Caco-2 (cell line): ENCODE data around the gene SLC27A6. TPM values are rescaled to one million over a fixed set of nuclear protein-coding genes. Genes with fewer than 3 reads are reported as not detected.

Source experiments
- BruUV-seq: library from RNA; stranded (reverse); fragments of 400-500 nt; replicated peaks from 2 replicates; lab custom pipeline; 2021; lab: Mats Ljungman, UMichigan
- CTCF ChIA-PET: fragments of 300-600 bp; sonication (Branson Sonifier 250); formaldehyde crosslinking; loops from one replicate; lab custom pipeline; 2022; ENCODE audit warnings: antibody characterized with exemption; lab: Charles Lee
- POLR2A ChIA-PET: fragments of 300-600 bp; sonication (Branson Sonifier 250); formaldehyde crosslinking; loops from one replicate; lab custom pipeline; 2022; ENCODE audit warnings: antibody characterized with exemption; lab: Charles Lee
- DNase-seq, 2 experiments: peaks; one replicate each; pipeline versions ENCODE4 v3.0.0 to v3.0.0-alpha.2; 2020 to 2022
- H3K27me3 ChIP-seq: replicated peaks from 2 replicates; pipeline ENCODE4 v1.6.0; 2011; ENCODE audit warnings: low read length; ENCODE audit not compliant: control insufficient read depth, insufficient read depth
- H3K36me3 ChIP-seq: 2 replicates; pipeline ENCODE4 v1.5.1; 2011; ENCODE audit warnings: low read length; ENCODE audit not compliant: control insufficient read depth, insufficient read depth
- H3K4me1 ChIP-seq: fragments of 250-450 bp; sonication (Bioruptor Pico); 2 replicates; pipeline ENCODE4 v1.5.1; 2020; ENCODE audit warnings: mild to moderate bottlenecking
- H3K4me3 ChIP-seq: 2 replicates; pipeline ENCODE4 v1.5.1; 2011; ENCODE audit warnings: low read depth, mild to moderate bottlenecking, control low read depth, low read length
- H3K9me3 ChIP-seq: fragments of 250-450 bp; sonication (Bioruptor Pico); 2 replicates; pipeline ENCODE4 v1.5.1; 2020; ENCODE audit warnings: mild to moderate bottlenecking, moderate library complexity
- H3K27ac Mint-ChIP-seq: one replicate; pipeline ENCODE4 v1.8.0; 2022; ENCODE audit warnings: mixed read lengths; ENCODE audit not compliant: unreplicated experiment
- H3K27me3 Mint-ChIP-seq: one replicate; pipeline ENCODE4 v1.8.0; 2022; ENCODE audit warnings: mixed read lengths; ENCODE audit not compliant: insufficient read depth, unreplicated experiment
- H3K36me3 Mint-ChIP-seq: one replicate; pipeline ENCODE4 v1.8.0; 2022; ENCODE audit warnings: mild to moderate bottlenecking, mixed read lengths; ENCODE audit not compliant: insufficient read depth, unreplicated experiment
- H3K4me1 Mint-ChIP-seq: one replicate; pipeline ENCODE4 v1.8.0; 2022; ENCODE audit warnings: low read depth, mixed read lengths; ENCODE audit not compliant: unreplicated experiment
- H3K4me3 Mint-ChIP-seq: one replicate; pipeline ENCODE4 v1.8.0; 2022; ENCODE audit warnings: mild to moderate bottlenecking, moderate library complexity, mixed read lengths; ENCODE audit not compliant: unreplicated experiment
- H3K9me3 Mint-ChIP-seq: one replicate; pipeline ENCODE4 v1.8.0; 2022; ENCODE audit warnings: mixed read lengths; ENCODE audit not compliant: unreplicated experiment
- intact Hi-C: fragments of 100-400 bp; cut with micrococcal nuclease; formaldehyde crosslinking; loops from one replicate; pipeline ENCODE4 v1.10.0; 2022; ENCODE audit not compliant: unreplicated experiment
- total RNA-seq: library from RNA; stranded (reverse); gene quantifications from 2 replicates; pipeline ENCODE4 v1.2.3, GENCODE V29; 2022
- TF ChIP-seq, protein P1 (sequence below), 2 experiments: fragments of 200-600 bp in 1 of 2; IDR thresholded peaks; 1 replicate in 1 of 2; 2 replicates in 1 of 2; pipeline versions ENCODE4 v1.5.1 to v1.8.0; 2011 to 2022; ENCODE audit warnings: antibody characterized with exemption in 1 of 2, control low read depth in 1 of 2, inconsistent platforms in 1 of 2, low read depth in 1 of 2, low read length in 1 of 2, mild to moderate bottlenecking in 1 of 2, moderate library complexity in 1 of 2; ENCODE audit not compliant: insufficient read depth in 1 of 2, severe bottlenecking in 1 of 2, unreplicated experiment in 1 of 2

Gene SLC27A6
- total RNA-seq, 1 experiment from 2014 or later = not detected

DNA sequence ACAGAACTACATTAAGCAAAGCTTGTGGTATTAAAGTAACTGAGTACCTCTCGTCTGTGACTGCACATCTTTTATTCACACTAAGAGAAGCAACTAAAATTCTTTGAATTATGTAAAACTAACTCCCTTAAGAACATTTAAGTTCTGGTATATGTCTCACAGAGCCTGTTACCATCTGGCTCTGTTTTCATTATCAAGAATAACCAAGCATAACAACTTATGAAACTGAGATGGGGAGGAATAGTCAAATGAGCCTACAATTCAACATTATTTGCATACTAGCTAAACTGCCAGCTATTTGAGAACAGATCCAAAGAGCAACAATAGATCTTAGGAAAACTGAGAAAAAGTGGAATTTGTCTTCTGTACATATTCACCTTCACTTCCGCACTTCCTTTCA is 104.0 kb downstream of the SLC27A6 start:
- no peak for DNase-seq
- ChIA-PET POLR2A (no interaction called here), CTCF (no interaction called here)
- H3K27ac Mint-ChIP-seq = no peak overlapping the region
- TF ChIP-seq, protein P1, sequence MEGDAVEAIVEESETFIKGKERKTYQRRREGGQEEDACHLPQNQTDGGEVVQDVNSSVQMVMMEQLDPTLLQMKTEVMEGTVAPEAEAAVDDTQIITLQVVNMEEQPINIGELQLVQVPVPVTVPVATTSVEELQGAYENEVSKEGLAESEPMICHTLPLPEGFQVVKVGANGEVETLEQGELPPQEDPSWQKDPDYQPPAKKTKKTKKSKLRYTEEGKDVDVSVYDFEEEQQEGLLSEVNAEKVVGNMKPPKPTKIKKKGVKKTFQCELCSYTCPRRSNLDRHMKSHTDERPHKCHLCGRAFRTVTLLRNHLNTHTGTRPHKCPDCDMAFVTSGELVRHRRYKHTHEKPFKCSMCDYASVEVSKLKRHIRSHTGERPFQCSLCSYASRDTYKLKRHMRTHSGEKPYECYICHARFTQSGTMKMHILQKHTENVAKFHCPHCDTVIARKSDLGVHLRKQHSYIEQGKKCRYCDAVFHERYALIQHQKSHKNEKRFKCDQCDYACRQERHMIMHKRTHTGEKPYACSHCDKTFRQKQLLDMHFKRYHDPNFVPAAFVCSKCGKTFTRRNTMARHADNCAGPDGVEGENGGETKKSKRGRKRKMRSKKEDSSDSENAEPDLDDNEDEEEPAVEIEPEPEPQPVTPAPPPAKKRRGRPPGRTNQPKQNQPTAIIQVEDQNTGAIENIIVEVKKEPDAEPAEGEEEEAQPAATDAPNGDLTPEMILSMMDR (IDR thresholded peaks at IDR 0.05; ENCODE audit: insufficient read depth in 1 of 2, low read depth in 1 of 2, low read length in 1 of 2, severe bottlenecking in 1 of 2, unreplicated experiment in 1 of 2) = no peak
- H3K9me3 Mint-ChIP-seq = no peaks in the 10 kb centered on the region
- no peaks in the 10 kb centered on the region for H3K36me3 Mint-ChIP-seq
- no peak overlapping the region for H3K4me3 Mint-ChIP-seq
- H3K9me3 ChIP-seq = no peaks in the 10 kb centered on the region
- H3K4me3 ChIP-seq = no peak overlapping the region
- H3K4me1 ChIP-seq = no peaks in the 10 kb centered on the region
- no peaks in the 10 kb centered on the region for H3K36me3 ChIP-seq
- intact Hi-C loops = no loop called here
- peaks cover 6% of the 10 kb centered on the region for H3K27me3 Mint-ChIP-seq
- H3K27me3 ChIP-seq = no peaks in the 10 kb centered on the region
- H3K4me1 Mint-ChIP-seq = no peaks in the 10 kb centered on the region
- no TSS peak for BruUV-seq

DNA sequence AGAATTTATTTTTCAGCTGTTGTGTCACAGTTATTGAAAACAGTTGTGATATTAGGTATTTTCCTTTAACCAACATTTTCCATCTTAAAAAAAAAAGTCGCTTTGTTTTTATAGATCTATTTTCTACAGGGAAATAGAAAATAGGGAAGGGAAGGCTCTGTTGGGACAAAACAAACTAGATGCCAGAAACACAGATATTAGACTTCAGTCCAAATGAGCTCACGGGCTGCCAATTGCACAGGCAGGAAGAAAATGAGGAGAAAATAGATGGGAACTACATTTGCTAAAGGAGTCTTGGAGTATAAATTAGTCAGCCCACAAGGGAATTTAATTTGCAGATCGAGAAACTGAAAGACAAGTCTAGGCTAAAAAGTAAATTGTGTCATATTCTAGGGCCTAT is 107.8 kb downstream of the SLC27A6 start:
- H3K36me3 Mint-ChIP-seq = no peaks in the 10 kb centered on the region
- ChIA-PET CTCF (interaction anchor here (0.7 kb wide), 1 partner anchor 661 kb away, joined by 3 read pairs; no protein-coding TSS in a partner anchor), POLR2A (no interaction called here)

DNA sequence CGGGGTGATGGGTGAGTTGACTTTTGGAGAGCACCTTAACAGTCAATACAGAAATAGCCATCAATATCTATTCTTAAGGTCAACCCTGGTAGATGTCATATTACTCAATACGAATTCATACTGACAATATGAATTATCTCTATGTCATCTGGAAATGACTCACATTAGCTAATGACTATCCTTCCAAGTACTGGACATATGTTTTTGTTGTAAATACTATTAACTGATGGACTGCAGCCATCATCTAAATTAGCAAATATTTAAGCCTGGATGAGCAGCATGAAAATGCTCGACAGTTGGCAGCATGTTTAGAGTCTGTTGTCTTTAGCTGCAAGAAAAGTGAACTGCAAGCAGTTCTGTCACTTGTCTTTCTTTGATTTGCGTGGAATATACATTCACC is 109.6 kb downstream of the SLC27A6 start:
- Histone ChIP-seq H3K9me3 (no peaks in the 10 kb centered on the region), H3K36me3 (no peaks in the 10 kb centered on the region), H3K4me3 (no peak overlapping the region), H3K27me3 (no peaks in the 10 kb centered on the region), H3K4me1 (no peaks in the 10 kb centered on the region)
- Mint-ChIP-seq H3K36me3 (no peaks in the 10 kb centered on the region), H3K4me3 (no peak overlapping the region), H3K27me3 (peaks cover 12% of the 10 kb centered on the region), H3K9me3 (no peaks in the 10 kb centered on the region), H3K4me1 (no peaks in the 10 kb centered on the region), H3K27ac (no peak overlapping the region)
- ChIA-PET CTCF (no interaction called here), POLR2A (no interaction called here)
- no peak for DNase-seq
- TF ChIP-seq, protein P1 (IDR thresholded peaks at IDR 0.05; ENCODE audit: insufficient read depth in 1 of 2, low read depth in 1 of 2, low read length in 1 of 2, severe bottlenecking in 1 of 2, unreplicated experiment in 1 of 2) = no peak
- intact Hi-C loops = no loop called here
- no TSS peak for BruUV-seq

More for the DNA sequence above, 107.8 kb downstream of the SLC27A6 start:
- no peaks in the 10 kb centered on the region for H3K4me1 ChIP-seq
- H3K27me3 Mint-ChIP-seq = peaks cover 12% of the 10 kb centered on the region
- H3K4me3 Mint-ChIP-seq = no peak overlapping the region
- DNase-seq = no peak
- no peak overlapping the region for H3K4me3 ChIP-seq
- H3K4me1 Mint-ChIP-seq = no peaks in the 10 kb centered on the region
- intact Hi-C loops = no loop called here
- H3K27ac Mint-ChIP-seq = no peak overlapping the region
- no TSS peak for BruUV-seq
- no peaks in the 10 kb centered on the region for H3K9me3 ChIP-seq
- no peaks in the 10 kb centered on the region for H3K27me3 ChIP-seq
- no peaks in the 10 kb centered on the region for H3K36me3 ChIP-seq
- TF ChIP-seq, protein P1 (IDR thresholded peaks at IDR 0.05; ENCODE audit: insufficient read depth in 1 of 2, low read depth in 1 of 2, low read length in 1 of 2, severe bottlenecking in 1 of 2, unreplicated experiment in 1 of 2) = no peak
- no peaks in the 10 kb centered on the region for H3K9me3 Mint-ChIP-seq
